ENCODE results near the gene TPPP. TPM values are rescaled to one million over a fixed set of nuclear protein-coding genes. Genes with fewer than 3 reads are reported as not detected.
A peak's percentile ranks its signal among the peaks of the same experiment; 100 is the strongest.
"Not testable (repeated sequence)": the region's sequence is repeated elsewhere in the genome, so short reads cannot be mapped to it uniquely, and the experiment has no call there.

The TPPP gene
- total RNA-seq (0.24 TPM), polyA plus RNA-seq (0.64 TPM)
- long read RNA-seq, donor 1 = 0 reads
- long read RNA-seq, donor 2 = 0 reads
- long read RNA-seq, donor 3 = 0 reads
- long read RNA-seq, donor 4 = 0 reads
- long read RNA-seq, donor 5 = 0 reads
- long read RNA-seq, donor 6 = 0 reads
- long read RNA-seq, donor 7 = 0 reads
- long read RNA-seq, donor 8 = 0 reads
- long read RNA-seq, donor 9 = 0 reads
- long read RNA-seq, donor 10 = 0 reads

- under 1% methylated on average over 100 of the region's 109 CpGs for WGBS
- not testable (repeated sequence) for H3K4me1 ChIP-seq (ENCODE audit: control insufficient read depth in 2 of 2, insufficient read depth in 2 of 2, low read length in 2 of 2); H3K9me3 ChIP-seq (ENCODE audit: control insufficient read depth in 2 of 2, insufficient read depth in 1 of 2, low read length in 1 of 2); H3K36me3 ChIP-seq (ENCODE audit: control insufficient read depth in 2 of 2, insufficient read depth in 2 of 2, low read length in 1 of 2); H3K27ac ChIP-seq (ENCODE audit: low read depth in 1 of 2, low read length in 1 of 2)
- H3K4me3 ChIP-seq (ENCODE audit: low read length in 2 of 2) = peak within 1 kb of the TSS in 1 of 2 donors; percentile 52
- peak in 5 of 9 donors; percentile 27 to 58 (median 35) for DNase-seq (ENCODE audit: low read depth in 6 of 9, low spot score in 9 of 9)
- H3K27me3 ChIP-seq (ENCODE audit: control insufficient read depth in 2 of 2, insufficient read depth in 1 of 2, low read length in 1 of 2) = peaks cover 18 to 30% of the 10 kb centered on the region in 2 donors
These were observed at the start of gene TPPP for GRCh38 chr5:693271-694041. TPPP (minus strand) TSS chr5:693352; CDS start chr5:678060, 15,292 bp downstream.

- WGBS = 71% methylated on average over 6 of the region's 6 CpGs
- not testable (repeated sequence) for H3K27me3 ChIP-seq (ENCODE audit: control insufficient read depth in 2 of 2, insufficient read depth in 1 of 2, low read length in 1 of 2); H3K36me3 ChIP-seq (ENCODE audit: control insufficient read depth in 2 of 2, insufficient read depth in 2 of 2, low read length in 1 of 2); H3K4me1 ChIP-seq (ENCODE audit: control insufficient read depth in 2 of 2, insufficient read depth in 2 of 2, low read length in 2 of 2); H3K4me3 ChIP-seq (ENCODE audit: low read length in 2 of 2); H3K9me3 ChIP-seq (ENCODE audit: control insufficient read depth in 2 of 2, insufficient read depth in 1 of 2, low read length in 1 of 2); DNase-seq (ENCODE audit: low read depth in 6 of 9, low spot score in 9 of 9); H3K27ac ChIP-seq (ENCODE audit: low read depth in 1 of 2, low read length in 1 of 2)
These were observed 49.1 kb upstream of the TPPP start for GRCh38 chr5:742276-742675.

GRCh38 chr5:734145-734544 lies 41.0 kb upstream of the TPPP start:
- not testable (repeated sequence) for H3K27me3 ChIP-seq (ENCODE audit: control insufficient read depth in 2 of 2, insufficient read depth in 1 of 2, low read length in 1 of 2); H3K4me1 ChIP-seq (ENCODE audit: control insufficient read depth in 2 of 2, insufficient read depth in 2 of 2, low read length in 2 of 2); H3K4me3 ChIP-seq (ENCODE audit: low read length in 2 of 2); DNase-seq (ENCODE audit: low read depth in 6 of 9, low spot score in 9 of 9); H3K9me3 ChIP-seq (ENCODE audit: control insufficient read depth in 2 of 2, insufficient read depth in 1 of 2, low read length in 1 of 2); H3K27ac ChIP-seq (ENCODE audit: low read depth in 1 of 2, low read length in 1 of 2); H3K36me3 ChIP-seq (ENCODE audit: control insufficient read depth in 2 of 2, insufficient read depth in 2 of 2, low read length in 1 of 2)
- WGBS = 92% methylated on average over 1 of the region's 1 CpG

- DNase-seq (ENCODE audit: low read depth in 6 of 9, low spot score in 9 of 9); H3K4me1 ChIP-seq (ENCODE audit: control insufficient read depth in 2 of 2, insufficient read depth in 2 of 2, low read length in 2 of 2); H3K9me3 ChIP-seq (ENCODE audit: control insufficient read depth in 2 of 2, insufficient read depth in 1 of 2, low read length in 1 of 2); H3K4me3 ChIP-seq (ENCODE audit: low read length in 2 of 2); H3K36me3 ChIP-seq (ENCODE audit: control insufficient read depth in 2 of 2, insufficient read depth in 2 of 2, low read length in 1 of 2); H3K27ac ChIP-seq (ENCODE audit: low read depth in 1 of 2, low read length in 1 of 2); H3K27me3 ChIP-seq (ENCODE audit: control insufficient read depth in 2 of 2, insufficient read depth in 1 of 2, low read length in 1 of 2): not testable (repeated sequence)
- WGBS = 93% methylated on average over 9 of the region's 10 CpGs
These were observed 39.8 kb upstream of the TPPP start for GRCh38 chr5:732754-733454.

- DNase-seq (ENCODE audit: low read depth in 6 of 9, low spot score in 9 of 9); H3K9me3 ChIP-seq (ENCODE audit: control insufficient read depth in 2 of 2, insufficient read depth in 1 of 2, low read length in 1 of 2); H3K4me1 ChIP-seq (ENCODE audit: control insufficient read depth in 2 of 2, insufficient read depth in 2 of 2, low read length in 2 of 2); H3K36me3 ChIP-seq (ENCODE audit: control insufficient read depth in 2 of 2, insufficient read depth in 2 of 2, low read length in 1 of 2); H3K27me3 ChIP-seq (ENCODE audit: control insufficient read depth in 2 of 2, insufficient read depth in 1 of 2, low read length in 1 of 2); H3K27ac ChIP-seq (ENCODE audit: low read depth in 1 of 2, low read length in 1 of 2); H3K4me3 ChIP-seq (ENCODE audit: low read length in 2 of 2): not testable (repeated sequence)
- 90% methylated on average over 5 of the region's 7 CpGs for WGBS
These were observed 36.1 kb upstream of the TPPP start for GRCh38 chr5:729225-729624.

GRCh38 chr5:727087-727486 lies 33.9 kb upstream of the TPPP start:
- H3K27me3 ChIP-seq (ENCODE audit: control insufficient read depth in 2 of 2, insufficient read depth in 1 of 2, low read length in 1 of 2); H3K36me3 ChIP-seq (ENCODE audit: control insufficient read depth in 2 of 2, insufficient read depth in 2 of 2, low read length in 1 of 2); H3K4me1 ChIP-seq (ENCODE audit: control insufficient read depth in 2 of 2, insufficient read depth in 2 of 2, low read length in 2 of 2); H3K9me3 ChIP-seq (ENCODE audit: control insufficient read depth in 2 of 2, insufficient read depth in 1 of 2, low read length in 1 of 2); DNase-seq (ENCODE audit: low read depth in 6 of 9, low spot score in 9 of 9); H3K27ac ChIP-seq (ENCODE audit: low read depth in 1 of 2, low read length in 1 of 2); H3K4me3 ChIP-seq (ENCODE audit: low read length in 2 of 2): not testable (repeated sequence)
- 42% methylated on average over 8 of the region's 9 CpGs for WGBS

GRCh38 chr5:723865-724264 lies 30.7 kb upstream of the TPPP start:
- WGBS = 81% methylated on average over 3 of the region's 6 CpGs
- DNase-seq (ENCODE audit: low read depth in 6 of 9, low spot score in 9 of 9) = not testable (repeated sequence)

GRCh38 chr5:723309-723708 lies 30.2 kb upstream of the TPPP start:
- H3K36me3 ChIP-seq (ENCODE audit: control insufficient read depth in 2 of 2, insufficient read depth in 2 of 2, low read length in 1 of 2); DNase-seq (ENCODE audit: low read depth in 6 of 9, low spot score in 9 of 9); H3K4me1 ChIP-seq (ENCODE audit: control insufficient read depth in 2 of 2, insufficient read depth in 2 of 2, low read length in 2 of 2); H3K27ac ChIP-seq (ENCODE audit: low read depth in 1 of 2, low read length in 1 of 2); H3K4me3 ChIP-seq (ENCODE audit: low read length in 2 of 2); H3K9me3 ChIP-seq (ENCODE audit: control insufficient read depth in 2 of 2, insufficient read depth in 1 of 2, low read length in 1 of 2); H3K27me3 ChIP-seq (ENCODE audit: control insufficient read depth in 2 of 2, insufficient read depth in 1 of 2, low read length in 1 of 2): not testable (repeated sequence)
- WGBS = 82% methylated on average over 3 of the region's 4 CpGs

More at GRCh38 chr5:723865-724264, 30.7 kb upstream of the TPPP start:
- H3K9me3 ChIP-seq (ENCODE audit: control insufficient read depth in 2 of 2, insufficient read depth in 1 of 2, low read length in 1 of 2); H3K27ac ChIP-seq (ENCODE audit: low read depth in 1 of 2, low read length in 1 of 2); H3K4me1 ChIP-seq (ENCODE audit: control insufficient read depth in 2 of 2, insufficient read depth in 2 of 2, low read length in 2 of 2); H3K4me3 ChIP-seq (ENCODE audit: low read length in 2 of 2); H3K36me3 ChIP-seq (ENCODE audit: control insufficient read depth in 2 of 2, insufficient read depth in 2 of 2, low read length in 1 of 2); H3K27me3 ChIP-seq (ENCODE audit: control insufficient read depth in 2 of 2, insufficient read depth in 1 of 2, low read length in 1 of 2): not testable (repeated sequence)

- H3K4me3 ChIP-seq (ENCODE audit: low read length in 2 of 2); H3K27me3 ChIP-seq (ENCODE audit: control insufficient read depth in 2 of 2, insufficient read depth in 1 of 2, low read length in 1 of 2); H3K9me3 ChIP-seq (ENCODE audit: control insufficient read depth in 2 of 2, insufficient read depth in 1 of 2, low read length in 1 of 2); H3K4me1 ChIP-seq (ENCODE audit: control insufficient read depth in 2 of 2, insufficient read depth in 2 of 2, low read length in 2 of 2); H3K27ac ChIP-seq (ENCODE audit: low read depth in 1 of 2, low read length in 1 of 2); H3K36me3 ChIP-seq (ENCODE audit: control insufficient read depth in 2 of 2, insufficient read depth in 2 of 2, low read length in 1 of 2); DNase-seq (ENCODE audit: low read depth in 6 of 9, low spot score in 9 of 9): not testable (repeated sequence)
- 98% methylated on average over 1 of the region's 1 CpG for WGBS
These were observed 26.2 kb upstream of the TPPP start for GRCh38 chr5:719379-719778.
